Suprapubic skin (tissue), 4 donors: Measurements from ENCODE around the gene CCDC179. TPM values are rescaled to one million over a fixed set of nuclear protein-coding genes. Genes with fewer than 3 reads are reported as not detected.

Experiments
- DNase-seq, 2 donors: peaks; one replicate each; pipeline ENCODE4 v3.0.0-alpha.2; 2019; ENCODE audit warnings: low spot score in 2 of 2
- H3K27ac ChIP-seq: fragments of 200-600 bp; sonication (generic); one replicate; pipeline ENCODE4 v1.5.1; 2019
- H3K27me3 ChIP-seq: fragments of 200-600 bp; sonication (generic); one replicate; pipeline ENCODE4 v1.5.1; 2019
- H3K36me3 ChIP-seq: fragments of 200-600 bp; sonication (generic); one replicate; pipeline ENCODE4 v1.5.1; 2019
- H3K4me1 ChIP-seq: fragments of 200-600 bp; sonication (generic); one replicate; pipeline ENCODE4 v1.5.1; 2019
- H3K4me3 ChIP-seq: fragments of 200-600 bp; sonication (generic); one replicate; pipeline ENCODE4 v1.5.1; 2019; ENCODE audit warnings: mild to moderate bottlenecking
- H3K9me3 ChIP-seq: fragments of 200-600 bp; sonication (generic); one replicate; pipeline ENCODE4 v1.5.1; 2019
- CTCF ChIP-seq, 2 donors: fragments of 200-600 bp in 1 of 2; fragments of 450-650 bp in 1 of 2; sonication (generic) in 1 of 2; IDR thresholded peaks; one replicate each; pipeline ENCODE4 v1.5.1; 2016 to 2019; ENCODE audit warnings: antibody characterized with exemption in 2 of 2, mild to moderate bottlenecking in 1 of 2, moderate library complexity in 1 of 2
- EP300 ChIP-seq: sonication (generic); formaldehyde crosslinking; IDR thresholded peaks from one replicate; pipeline ENCODE4 v1.6.1; 2017; ENCODE audit warnings: antibody characterized with exemption
- POLR2A ChIP-seq, 2 donors: fragments of 450-650 bp; IDR thresholded peaks; one replicate each; pipeline ENCODE4 v1.6.1; 2017; ENCODE audit warnings: antibody characterized with exemption in 2 of 2, mild to moderate bottlenecking in 2 of 2, moderate library complexity in 2 of 2
- POLR2AphosphoS5 ChIP-seq, 3 donors: sonication (generic); formaldehyde crosslinking; IDR thresholded peaks; one replicate each; pipeline ENCODE4 v1.6.1; 2017; ENCODE audit warnings: antibody characterized with exemption in 3 of 3
- WGBS: methylation state at CpG from one replicate; pipeline ENCODE4 v1.1.5; 2018; 5-methylcytosine and 5-hydroxymethylcytosine counted together
- total RNA-seq, 4 donors: library from RNA; depleted of rRNA; stranded (reverse); fragments of >200 nt; gene quantifications; one replicate each; pipeline ENCODE4 v1.1.0, GENCODE V29; 2016

CCDC179 gene
- total RNA-seq, 4 donors from 2014 or later = not detected

GRCh38 chr11:22809893-22810292 lies 50.4 kb downstream of the CCDC179 start:
- 74% methylated on average over 3 of the region's 3 CpGs for WGBS
- H3K9me3 ChIP-seq = no peaks in the 10 kb centered on the region
- TF ChIP-seq POLR2AphosphoS5 (IDR thresholded peaks at IDR 0.05) (no peak), EP300 (no peak), CTCF (IDR thresholded peaks at IDR 0.05) (no peak), POLR2A (IDR thresholded peaks at IDR 0.05) (no peak)

GRCh38 chr11:22808571-22809197 lies 51.6 kb downstream of the CCDC179 start:
- Histone ChIP-seq H3K27me3 (no peaks in the 10 kb centered on the region), H3K27ac (no peak overlapping the region), H3K4me1 (peaks cover 9% of the 10 kb centered on the region), H3K9me3 (no peaks in the 10 kb centered on the region), H3K36me3 (no peaks in the 10 kb centered on the region), H3K4me3 (no peak overlapping the region)
- 66% methylated on average over 3 of the region's 3 CpGs for WGBS
- TF ChIP-seq POLR2AphosphoS5 (IDR thresholded peaks at IDR 0.05) (no peak), POLR2A (IDR thresholded peaks at IDR 0.05) (no peak), CTCF (IDR thresholded peaks at IDR 0.05) (no peak), EP300 (no peak)
- no peak for DNase-seq

More at GRCh38 chr11:22809893-22810292, 50.4 kb downstream of the CCDC179 start:
- H3K27me3 ChIP-seq = no peaks in the 10 kb centered on the region
- no peak for DNase-seq
- H3K4me1 ChIP-seq = peaks cover 9% of the 10 kb centered on the region
- H3K27ac ChIP-seq = no peak overlapping the region
- H3K4me3 ChIP-seq = no peak overlapping the region
- H3K36me3 ChIP-seq = no peaks in the 10 kb centered on the region

DNA sequence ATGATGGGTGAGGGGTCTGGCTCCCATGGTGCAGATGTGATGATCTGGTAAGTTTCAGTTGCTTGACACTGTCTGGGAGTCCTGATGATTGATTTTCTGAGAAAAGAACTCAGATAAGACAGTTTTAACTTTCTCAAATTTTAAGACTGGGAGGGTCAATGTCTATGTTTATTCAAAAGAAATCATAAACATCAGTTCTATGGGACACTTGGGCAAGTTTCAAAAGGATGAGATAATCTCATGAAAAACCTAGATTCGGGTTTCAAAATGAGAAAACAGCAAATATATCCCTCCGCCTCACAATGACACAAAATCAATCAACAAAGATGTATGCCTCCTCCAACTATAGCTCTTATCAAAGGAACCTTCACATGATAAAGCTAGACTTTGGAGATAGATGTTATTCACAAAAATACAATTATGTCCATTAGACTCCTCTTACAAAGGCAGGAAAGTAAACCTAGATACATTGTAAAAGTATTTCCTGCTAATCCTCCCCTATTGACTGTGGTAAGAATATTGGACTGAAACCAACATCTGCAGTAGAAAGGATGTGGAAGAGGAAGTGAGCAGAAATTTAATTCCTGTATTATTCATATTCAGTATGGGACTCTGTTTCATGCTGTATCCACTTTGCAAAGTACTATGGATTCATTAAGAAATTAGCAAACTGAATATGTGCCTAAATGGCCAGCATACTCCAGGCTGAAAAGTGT lies 52.3 kb downstream of the CCDC179 start:
- H3K4me1 ChIP-seq = peaks cover 9% of the 10 kb centered on the region
- H3K27ac ChIP-seq = no peak overlapping the region
- DNase-seq = no peak
- TF ChIP-seq POLR2AphosphoS5 (IDR thresholded peaks at IDR 0.05) = no peak
- TF ChIP-seq CTCF (IDR thresholded peaks at IDR 0.05) = no peak
- no peak for TF ChIP-seq EP300
- TF ChIP-seq POLR2A (IDR thresholded peaks at IDR 0.05) = no peak
- no peaks in the 10 kb centered on the region for H3K36me3 ChIP-seq
- no peaks in the 10 kb centered on the region for H3K27me3 ChIP-seq
- H3K9me3 ChIP-seq = no peaks in the 10 kb centered on the region
- 93% methylated on average over 2 of the region's 2 CpGs for WGBS
- no peak overlapping the region for H3K4me3 ChIP-seq

GRCh38 chr11:22807391-22807790 lies 52.9 kb downstream of the CCDC179 start:
- DNase-seq = no peak
- H3K36me3 ChIP-seq = no peaks in the 10 kb centered on the region
- no peaks in the 10 kb centered on the region for H3K27me3 ChIP-seq
- peaks cover 9% of the 10 kb centered on the region for H3K4me1 ChIP-seq
- H3K9me3 ChIP-seq = no peaks in the 10 kb centered on the region
- no peak overlapping the region for H3K27ac ChIP-seq
- 83% methylated on average over 2 of the region's 2 CpGs for WGBS
- no peak overlapping the region for H3K4me3 ChIP-seq
- TF ChIP-seq EP300 = no peak
- TF ChIP-seq POLR2AphosphoS5 (IDR thresholded peaks at IDR 0.05) = no peak
- no peak for TF ChIP-seq POLR2A (IDR thresholded peaks at IDR 0.05)
- no peak for TF ChIP-seq CTCF (IDR thresholded peaks at IDR 0.05)

- no peaks in the 10 kb centered on the region for H3K27me3 ChIP-seq
- TF ChIP-seq CTCF (IDR thresholded peaks at IDR 0.05) (no peak), POLR2AphosphoS5 (IDR thresholded peaks at IDR 0.05) (no peak), EP300 (no peak), POLR2A (IDR thresholded peaks at IDR 0.05) (no peak)
- WGBS = 85% methylated on average over 4 of the region's 4 CpGs
- no peaks in the 10 kb centered on the region for H3K4me1 ChIP-seq
- no peak for DNase-seq
- H3K4me3 ChIP-seq = no peak overlapping the region
- no peak overlapping the region for H3K27ac ChIP-seq
- no peaks in the 10 kb centered on the region for H3K9me3 ChIP-seq
- no peaks in the 10 kb centered on the region for H3K36me3 ChIP-seq
Observed at GRCh38 chr11:22802861-22803260, 57.4 kb downstream of the CCDC179 start.
